Epithelial cell of esophagus (primary cell): ENCODE results near the gene FAM111A.

ENCODE experiments used
- DNase-seq: peaks from one replicate; pipeline ENCODE4 v3.0.0; 2010; ENCODE audit warnings: low read depth
- H3K4me3 ChIP-seq: 2 replicates; pipeline ENCODE4 v1.5.1; 2011; ENCODE audit warnings: mild to moderate bottlenecking, low read length, control low read depth
- TF ChIP-seq, protein P1 (sequence below): IDR thresholded peaks from 2 replicates; pipeline ENCODE4 v1.5.1; 2011; ENCODE audit warnings: low read depth, mild to moderate bottlenecking, low read length, control low read depth, inconsistent platforms; ENCODE audit not compliant: insufficient read depth; ENCODE audit errors: missing control alignments

Gene FAM111A

DNA sequence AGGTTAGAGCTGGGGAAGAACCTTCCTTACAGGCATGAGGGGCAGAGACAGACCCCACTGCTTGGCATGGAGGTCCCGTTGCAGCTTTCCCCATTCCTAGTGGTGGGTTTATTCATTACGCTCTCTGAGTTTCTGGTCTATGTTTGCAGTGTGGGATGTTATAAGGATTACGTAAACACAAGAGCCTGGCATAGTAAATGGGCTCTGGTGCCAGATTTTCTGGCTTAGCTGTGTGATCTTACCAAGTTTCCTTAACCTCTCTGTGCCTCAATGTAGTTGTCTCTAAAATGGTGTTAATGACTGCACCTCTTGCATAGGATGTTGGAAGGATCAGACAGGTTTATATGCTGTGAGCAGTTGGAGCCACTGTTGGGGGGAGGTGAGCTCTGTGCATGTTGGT lies 44.4 kb downstream of the FAM111A start:
- TF ChIP-seq, protein P1, sequence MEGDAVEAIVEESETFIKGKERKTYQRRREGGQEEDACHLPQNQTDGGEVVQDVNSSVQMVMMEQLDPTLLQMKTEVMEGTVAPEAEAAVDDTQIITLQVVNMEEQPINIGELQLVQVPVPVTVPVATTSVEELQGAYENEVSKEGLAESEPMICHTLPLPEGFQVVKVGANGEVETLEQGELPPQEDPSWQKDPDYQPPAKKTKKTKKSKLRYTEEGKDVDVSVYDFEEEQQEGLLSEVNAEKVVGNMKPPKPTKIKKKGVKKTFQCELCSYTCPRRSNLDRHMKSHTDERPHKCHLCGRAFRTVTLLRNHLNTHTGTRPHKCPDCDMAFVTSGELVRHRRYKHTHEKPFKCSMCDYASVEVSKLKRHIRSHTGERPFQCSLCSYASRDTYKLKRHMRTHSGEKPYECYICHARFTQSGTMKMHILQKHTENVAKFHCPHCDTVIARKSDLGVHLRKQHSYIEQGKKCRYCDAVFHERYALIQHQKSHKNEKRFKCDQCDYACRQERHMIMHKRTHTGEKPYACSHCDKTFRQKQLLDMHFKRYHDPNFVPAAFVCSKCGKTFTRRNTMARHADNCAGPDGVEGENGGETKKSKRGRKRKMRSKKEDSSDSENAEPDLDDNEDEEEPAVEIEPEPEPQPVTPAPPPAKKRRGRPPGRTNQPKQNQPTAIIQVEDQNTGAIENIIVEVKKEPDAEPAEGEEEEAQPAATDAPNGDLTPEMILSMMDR = no peak
- no peak overlapping the region for H3K4me3 ChIP-seq
- no peak for DNase-seq

DNA sequence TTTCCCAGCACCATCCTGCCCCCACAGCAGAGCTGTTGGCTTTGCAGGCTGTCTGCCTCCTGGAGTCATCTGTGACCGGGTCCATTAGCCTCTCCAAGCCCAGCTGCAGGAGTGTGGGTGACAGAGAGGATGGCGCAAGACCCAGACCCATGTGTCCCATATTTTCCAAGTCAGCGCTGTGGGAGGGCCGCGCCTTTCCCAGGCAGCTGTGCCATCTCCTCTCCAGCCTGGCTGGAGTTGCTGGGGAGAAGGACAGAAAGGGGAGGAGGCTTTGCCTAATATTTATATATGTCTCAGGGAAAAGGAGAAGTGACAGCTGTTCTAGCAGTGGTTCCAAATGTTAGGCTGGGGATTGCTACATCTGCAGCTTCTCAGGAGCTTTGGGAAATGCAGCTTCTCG lies 44.9 kb downstream of the FAM111A start:
- TF ChIP-seq, protein P1 = no peak
- no peak for DNase-seq
- H3K4me3 ChIP-seq = no peak overlapping the region

DNA sequence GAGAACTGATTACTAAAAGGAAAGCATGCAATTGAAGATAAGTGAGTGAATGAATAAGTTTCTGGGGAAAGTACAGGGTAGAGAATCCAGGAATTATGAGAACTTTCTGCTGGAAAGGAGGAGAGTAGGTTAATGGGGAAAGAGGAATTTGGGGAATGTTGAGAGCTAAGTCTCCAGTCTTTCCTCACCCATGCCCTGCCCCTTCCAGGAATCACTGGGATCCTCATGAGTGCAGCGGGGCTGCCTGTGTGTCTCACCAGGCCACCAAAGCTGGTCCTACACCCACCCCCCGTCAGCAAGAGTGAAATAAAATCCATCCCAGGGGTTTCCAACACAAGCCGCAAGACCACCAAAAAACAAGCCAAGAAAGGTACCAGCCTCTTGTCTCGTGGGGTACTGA lies 46.3 kb downstream of the FAM111A start:
- DNase-seq = no peak
- TF ChIP-seq, protein P1 = no peak
- H3K4me3 ChIP-seq = no peak overlapping the region

DNA sequence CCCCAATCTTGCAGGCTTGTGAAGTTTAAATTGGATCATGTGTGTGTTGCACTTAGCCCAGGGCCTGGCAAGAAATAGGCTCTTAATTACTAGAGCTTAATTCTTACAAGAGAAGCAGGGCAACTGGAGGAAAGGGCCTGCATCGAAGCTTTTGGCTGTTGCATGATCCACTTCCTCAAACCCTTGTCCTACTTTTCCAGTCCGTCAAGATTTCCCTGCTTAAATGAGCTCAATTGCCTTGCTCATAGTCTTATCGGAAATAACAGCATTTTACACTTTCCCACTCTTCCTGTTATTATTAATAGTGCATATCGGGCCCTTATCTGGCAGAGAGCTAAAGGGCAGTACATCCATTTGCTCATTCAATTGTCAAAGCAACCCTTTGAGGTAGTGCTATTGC lies 47.3 kb downstream of the FAM111A start:
- H3K4me3 ChIP-seq = no peak overlapping the region
- DNase-seq = no peak
- TF ChIP-seq, protein P1 = no peak

DNA sequence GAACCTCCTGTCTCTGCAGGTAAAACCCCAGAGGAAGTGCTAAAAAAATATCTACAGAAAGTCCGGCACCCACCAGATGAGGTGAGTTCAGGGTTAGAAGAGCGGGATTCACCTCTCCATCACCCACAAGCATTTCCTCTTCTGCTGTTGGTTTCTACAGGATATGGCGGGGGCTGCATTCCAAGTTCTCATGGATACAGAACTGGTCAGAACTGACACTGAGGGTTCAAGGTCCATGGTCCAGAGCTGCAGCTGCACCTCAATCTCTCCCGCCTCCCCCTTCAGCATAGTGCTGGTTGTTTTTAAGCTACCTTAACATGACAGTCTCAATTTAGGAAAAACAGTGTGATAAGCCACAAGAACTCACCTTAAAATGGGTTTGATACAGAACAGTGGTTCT lies 48.4 kb downstream of the FAM111A start:
- TF ChIP-seq, protein P1 = no peak
- no peak for DNase-seq
- no peak overlapping the region for H3K4me3 ChIP-seq

DNA sequence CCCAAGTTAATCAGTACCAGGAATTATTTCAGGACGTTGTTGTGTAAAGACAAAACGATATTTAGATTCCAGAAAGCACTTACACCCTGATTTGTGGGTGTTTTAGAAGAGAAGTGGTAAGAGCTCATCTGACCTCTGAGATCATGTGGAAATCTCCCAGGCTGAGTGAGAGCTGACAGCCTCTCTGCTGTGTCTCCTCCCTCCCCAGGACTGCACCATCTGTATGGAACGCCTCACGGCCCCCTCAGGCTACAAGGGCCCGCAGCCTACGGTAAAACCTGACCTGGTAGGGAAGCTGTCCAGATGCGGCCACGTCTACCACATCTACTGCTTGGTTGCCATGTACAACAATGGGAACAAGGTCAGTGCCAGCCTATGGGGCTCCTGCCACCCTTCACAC lies 49.2 kb downstream of the FAM111A start:
- TF ChIP-seq, protein P1 = no peak
- DNase-seq = no peak
- H3K4me3 ChIP-seq = no peak overlapping the region

DNA sequence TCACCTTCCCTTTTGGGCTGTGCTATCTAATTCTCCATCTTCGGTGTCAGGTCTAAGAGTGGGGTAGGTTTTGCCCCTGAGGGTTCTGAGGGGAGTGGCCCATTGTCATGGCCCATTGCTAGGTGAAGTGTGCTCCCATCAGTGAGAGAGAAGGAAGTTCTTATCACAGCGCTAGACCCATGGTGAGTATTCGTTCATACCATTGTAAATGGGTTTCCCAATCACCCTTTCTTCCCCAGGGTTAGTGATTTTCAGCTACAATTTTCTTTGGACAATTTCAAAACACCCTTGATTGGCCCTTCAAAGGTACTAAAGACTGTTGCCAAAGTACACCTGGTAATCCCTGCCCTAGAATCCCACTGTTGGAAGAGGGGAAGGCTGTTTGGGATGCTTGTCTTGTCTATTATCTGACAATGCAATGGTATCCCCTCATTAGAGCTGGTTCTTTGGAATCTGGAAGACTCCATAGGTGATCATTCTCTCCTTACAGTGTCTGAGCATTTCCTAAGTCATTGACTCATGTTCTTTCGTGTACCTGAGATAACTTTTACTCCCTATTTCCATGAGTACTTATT lies 49.9 kb downstream of the FAM111A start:
- no peak overlapping the region for H3K4me3 ChIP-seq
- TF ChIP-seq, protein P1 = no peak
- DNase-seq = no peak
